Activated CD8-positive, alpha-beta memory T cell treated with anti-CD3 and anti-CD28 coated beads, Interleukin-2, amount 10 ng/mL, durations not matched to agents 7 days and 5 days (primary cell): ENCODE measurements around the gene BNC2. TPM values are rescaled to one million over a fixed set of nuclear protein-coding genes. Genes with fewer than 3 reads are reported as not detected.

Experiments
- ATAC-seq: fragments of 150-1000 bp; cut with Tn5 transposase; one replicate; pipeline ENCODE4 v1.10.0; 2021; ENCODE audit warnings: moderate library complexity
- CTCF ChIA-PET: fragments of 350-600 bp; sonication (Branson Sonifier 250); formaldehyde crosslinking; loops from one replicate; lab custom pipeline; 2021; ENCODE audit warnings: antibody characterized with exemption; lab: Charles Lee
- DNase-seq: peaks from one replicate; pipeline ENCODE4 v3.0.0-alpha.2; 2020
- H3K27ac Mint-ChIP-seq: one replicate; pipeline ENCODE4 v1.8.0; 2021; ENCODE audit warnings: mild to moderate bottlenecking, mixed read lengths
- H3K27me3 Mint-ChIP-seq: one replicate; pipeline ENCODE4 v1.8.0; 2021; ENCODE audit warnings: mixed read lengths
- H3K36me3 Mint-ChIP-seq: one replicate; pipeline ENCODE4 v1.8.0; 2021; ENCODE audit warnings: mild to moderate bottlenecking, mixed read lengths
- H3K4me1 Mint-ChIP-seq: one replicate; pipeline ENCODE4 v1.8.0; 2021; ENCODE audit warnings: mixed read lengths
- H3K4me3 Mint-ChIP-seq: one replicate; pipeline ENCODE4 v1.8.0; 2021; ENCODE audit warnings: mild to moderate bottlenecking, moderate library complexity, mixed read lengths
- H3K9me3 Mint-ChIP-seq: one replicate; pipeline ENCODE4 v1.8.0; 2022; ENCODE audit warnings: low read depth, mixed read lengths
- total RNA-seq, 2 experiments: library from RNA; stranded (reverse); gene quantifications; one replicate each; pipeline ENCODE4 v1.2.3, GENCODE V29; 2021

Gene BNC2
- total RNA-seq, 2 experiments from 2014 or later: not detected

DNA sequence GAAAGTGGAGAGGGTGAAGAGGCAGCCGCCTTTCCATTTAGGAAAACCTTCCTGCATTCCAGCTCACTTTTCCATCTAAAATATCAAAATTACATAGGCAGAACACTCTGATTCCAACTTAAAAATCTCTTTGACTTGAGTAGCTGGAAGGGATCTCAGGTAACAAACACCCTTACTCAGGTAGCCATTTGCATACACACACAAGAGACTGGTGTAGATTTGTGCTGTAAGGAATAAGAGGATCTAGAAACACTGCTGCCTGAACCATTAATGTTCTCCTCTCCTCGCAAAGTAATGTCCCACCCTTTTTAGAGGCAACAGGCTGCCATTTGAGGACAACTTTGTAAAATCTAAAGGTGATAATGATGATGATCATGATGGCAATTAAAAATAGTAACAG is 53.5 kb downstream of the BNC2 start:
- Mint-ChIP-seq H3K4me1 (no peaks in the 10 kb centered on the region), H3K27ac (no peak overlapping the region), H3K27me3 (no peaks in the 10 kb centered on the region), H3K4me3 (no peak overlapping the region), H3K36me3 (no peaks in the 10 kb centered on the region), H3K9me3 (peaks cover 9% of the 10 kb centered on the region)
- CTCF ChIA-PET: no interaction called here
- ATAC-seq (no peak), DNase-seq (no peak)

GRCh38 chr9:16816011-16816410 is 54.5 kb downstream of the BNC2 start:
- CTCF ChIA-PET: no interaction called here
- Mint-ChIP-seq H3K27me3 (no peaks in the 10 kb centered on the region), H3K36me3 (no peaks in the 10 kb centered on the region), H3K4me3 (no peak overlapping the region), H3K9me3 (peaks cover 12% of the 10 kb centered on the region), H3K27ac (no peak overlapping the region), H3K4me1 (no peaks in the 10 kb centered on the region)
- no peak for ATAC-seq
- DNase-seq: no peak

GRCh38 chr9:16815079-16815478 is 55.4 kb downstream of the BNC2 start:
- ATAC-seq: no peak

GRCh38 chr9:16813838-16814237 is 56.6 kb downstream of the BNC2 start:
- no peaks in the 10 kb centered on the region for H3K4me1 Mint-ChIP-seq
- H3K9me3 Mint-ChIP-seq: peaks cover 10% of the 10 kb centered on the region
- no peak for ATAC-seq
- CTCF ChIA-PET: no interaction called here
- no peaks in the 10 kb centered on the region for H3K27me3 Mint-ChIP-seq
- DNase-seq: no peak
- no peak overlapping the region for H3K4me3 Mint-ChIP-seq
- no peaks in the 10 kb centered on the region for H3K36me3 Mint-ChIP-seq
- H3K27ac Mint-ChIP-seq: no peak overlapping the region

More at GRCh38 chr9:16815079-16815478, 55.4 kb downstream of the BNC2 start:
- no peak for DNase-seq
- H3K9me3 Mint-ChIP-seq: peaks cover 12% of the 10 kb centered on the region
- no peaks in the 10 kb centered on the region for H3K27me3 Mint-ChIP-seq
- H3K4me1 Mint-ChIP-seq: no peaks in the 10 kb centered on the region
- CTCF ChIA-PET: no interaction called here
- no peaks in the 10 kb centered on the region for H3K36me3 Mint-ChIP-seq
- no peak overlapping the region for H3K4me3 Mint-ChIP-seq
- no peak overlapping the region for H3K27ac Mint-ChIP-seq

DNA sequence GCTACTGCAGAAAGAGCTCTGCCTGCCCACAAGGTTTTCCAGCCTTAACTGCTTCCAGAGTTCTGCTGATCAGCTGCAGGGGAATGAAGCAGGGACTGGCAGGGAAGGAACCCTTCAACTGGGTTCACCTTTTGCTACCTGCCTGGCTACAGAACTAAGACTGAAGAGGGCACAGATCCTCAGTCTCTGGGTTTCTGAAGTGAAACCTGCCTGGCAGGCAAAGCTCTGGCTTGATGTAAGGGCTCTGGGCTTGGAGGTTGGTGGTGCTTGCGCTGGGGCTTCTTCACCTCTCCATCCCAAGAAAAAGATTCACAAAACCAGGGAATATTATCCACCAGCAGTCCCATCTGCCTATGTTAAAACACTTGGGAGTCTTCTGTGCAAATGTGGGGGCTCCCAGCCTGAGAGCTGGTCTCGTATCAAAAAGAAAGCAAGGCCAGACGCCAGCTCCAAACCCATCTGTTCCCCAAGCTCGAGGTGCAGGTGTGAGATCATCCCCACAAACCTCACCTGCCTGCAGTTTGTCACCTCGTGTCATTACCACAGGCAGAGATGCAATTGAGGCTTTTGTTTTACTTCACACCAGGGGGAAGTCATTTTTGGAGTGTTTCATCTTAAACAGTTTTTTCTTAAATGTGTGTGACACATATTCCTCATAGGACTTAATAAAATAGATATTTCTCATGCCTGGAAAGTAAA is 58.3 kb downstream of the BNC2 start:
- no peak overlapping the region for H3K4me3 Mint-ChIP-seq
- no peak overlapping the region for H3K27ac Mint-ChIP-seq
- no peak for ATAC-seq
- CTCF ChIA-PET: no interaction called here
- H3K9me3 Mint-ChIP-seq: peaks cover 6% of the 10 kb centered on the region
- H3K4me1 Mint-ChIP-seq: no peaks in the 10 kb centered on the region
- no peak for DNase-seq
- no peaks in the 10 kb centered on the region for H3K27me3 Mint-ChIP-seq
- no peaks in the 10 kb centered on the region for H3K36me3 Mint-ChIP-seq

- Mint-ChIP-seq H3K4me1 (no peaks in the 10 kb centered on the region), H3K9me3 (peaks cover 6% of the 10 kb centered on the region), H3K4me3 (no peak overlapping the region), H3K36me3 (no peaks in the 10 kb centered on the region), H3K27ac (no peak overlapping the region), H3K27me3 (no peaks in the 10 kb centered on the region)
- DNase-seq: no peak
- no peak for ATAC-seq
- CTCF ChIA-PET: no interaction called here
Observed at GRCh38 chr9:16809912-16810610, 60.4 kb downstream of the BNC2 start.

- DNase-seq (no peak), ATAC-seq (no peak)
- CTCF ChIA-PET: no interaction called here
- no peaks in the 10 kb centered on the region for H3K4me1 Mint-ChIP-seq
- H3K9me3 Mint-ChIP-seq: peaks cover 4% of the 10 kb centered on the region
- H3K4me3 Mint-ChIP-seq: no peak overlapping the region
- H3K27me3 Mint-ChIP-seq: no peaks in the 10 kb centered on the region
- no peak overlapping the region for H3K27ac Mint-ChIP-seq
- H3K36me3 Mint-ChIP-seq: no peaks in the 10 kb centered on the region
Observed at GRCh38 chr9:16806674-16807073, 63.8 kb downstream of the BNC2 start.

DNA sequence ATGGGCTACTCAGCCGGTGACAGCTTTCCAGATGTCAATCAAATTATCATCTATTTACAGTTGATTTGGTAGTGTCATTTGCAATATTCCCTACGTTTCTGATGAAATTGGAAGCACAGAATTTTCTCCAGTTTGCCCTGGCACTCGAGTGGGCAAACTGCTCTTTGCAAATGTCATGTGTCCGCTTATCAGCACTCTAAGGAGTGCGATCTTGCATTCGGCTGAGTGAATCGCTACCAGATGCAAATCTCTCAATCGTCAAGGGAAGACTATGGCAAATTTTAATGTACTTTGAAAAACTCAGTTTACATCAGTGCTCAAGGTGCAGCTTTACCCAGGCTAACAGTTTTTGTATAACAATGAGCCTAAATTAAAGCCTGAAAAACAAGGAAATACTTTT is 66.8 kb downstream of the BNC2 start:
- no peaks in the 10 kb centered on the region for H3K36me3 Mint-ChIP-seq
- no peak overlapping the region for H3K27ac Mint-ChIP-seq

GRCh38 chr9:16801871-16802466 is 68.5 kb downstream of the BNC2 start:
- H3K4me3 Mint-ChIP-seq: no peak overlapping the region
- no peaks in the 10 kb centered on the region for H3K36me3 Mint-ChIP-seq
- ATAC-seq (no peak), DNase-seq (no peak)
- no peak overlapping the region for H3K27ac Mint-ChIP-seq
- H3K4me1 Mint-ChIP-seq: no peaks in the 10 kb centered on the region
- no peaks in the 10 kb centered on the region for H3K27me3 Mint-ChIP-seq
- CTCF ChIA-PET: no interaction called here
- peaks cover 5% of the 10 kb centered on the region for H3K9me3 Mint-ChIP-seq

More for the DNA sequence above, 66.8 kb downstream of the BNC2 start:
- CTCF ChIA-PET: no interaction called here
- Mint-ChIP-seq H3K4me1 (no peaks in the 10 kb centered on the region), H3K27me3 (no peaks in the 10 kb centered on the region), H3K9me3 (peaks cover 3% of the 10 kb centered on the region), H3K4me3 (no peak overlapping the region)
- no peak for ATAC-seq
- no peak for DNase-seq

DNA sequence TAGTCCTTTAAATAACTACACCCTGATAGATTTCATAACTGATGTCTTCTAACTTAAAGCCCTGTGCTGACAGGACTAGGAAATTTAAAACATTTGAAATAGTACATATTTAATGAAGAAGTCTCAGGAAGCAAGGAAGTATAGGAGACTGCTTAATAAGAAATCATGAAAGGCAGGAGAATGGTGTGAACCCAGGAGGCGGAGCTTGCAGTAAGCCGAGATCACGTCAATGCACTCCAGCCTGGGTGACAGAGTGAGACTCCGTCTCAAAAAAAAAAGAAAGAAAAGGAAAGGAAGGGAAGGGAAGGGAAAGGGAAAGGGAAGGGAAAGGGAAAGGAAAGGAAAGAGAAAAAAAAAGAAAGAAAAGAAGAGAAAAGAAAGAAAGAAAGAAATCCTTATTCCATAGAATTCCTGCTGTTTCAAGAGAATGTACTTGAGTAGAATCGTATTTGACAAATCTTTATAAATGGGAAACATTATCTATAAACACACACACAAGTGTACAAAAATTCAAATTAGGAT is 74.1 kb downstream of the BNC2 start:
- Mint-ChIP-seq H3K9me3 (peaks cover 10% of the 10 kb centered on the region), H3K27ac (no peak overlapping the region), H3K36me3 (no peaks in the 10 kb centered on the region), H3K4me1 (no peaks in the 10 kb centered on the region), H3K4me3 (no peak overlapping the region), H3K27me3 (no peaks in the 10 kb centered on the region)
- CTCF ChIA-PET: no interaction called here
- ATAC-seq (no peak), DNase-seq (no peak)

DNA sequence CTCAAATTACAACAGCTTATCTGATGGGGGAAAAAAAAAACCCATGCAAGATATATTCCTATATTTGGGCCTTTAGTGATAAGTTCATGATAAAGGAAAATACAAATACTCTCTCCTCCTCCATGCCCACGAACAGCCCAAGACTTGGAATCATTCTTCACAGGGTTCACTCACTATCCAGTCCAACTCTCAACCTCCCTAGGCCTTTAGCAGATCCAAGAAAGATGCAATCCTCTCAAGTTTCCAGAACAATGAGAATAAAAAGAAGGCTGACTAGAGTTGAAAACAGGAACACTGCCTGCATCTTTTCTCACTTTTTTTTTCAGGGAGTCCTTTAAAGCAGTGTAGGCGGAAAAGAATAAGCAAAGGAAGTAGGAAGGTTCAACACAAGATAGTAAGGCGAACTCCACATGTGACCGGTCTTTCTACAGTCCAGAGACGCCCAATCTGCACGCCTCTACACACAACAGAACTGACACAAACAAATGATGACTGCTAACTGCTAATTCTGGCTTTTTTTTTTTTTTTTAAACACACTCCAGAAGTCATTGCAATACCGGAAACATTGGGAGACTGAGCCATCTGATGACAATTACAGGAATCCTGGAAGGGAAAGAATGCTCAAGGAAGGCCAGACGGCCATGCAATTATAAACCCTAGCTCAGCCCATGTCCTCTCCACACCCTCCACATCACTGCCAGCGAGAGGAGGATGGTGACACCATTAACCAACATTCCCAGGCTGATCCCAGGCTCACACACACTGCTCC is 75.4 kb downstream of the BNC2 start:
- Mint-ChIP-seq H3K4me3 (no peak overlapping the region), H3K9me3 (peaks cover 13% of the 10 kb centered on the region), H3K27ac (no peak overlapping the region), H3K27me3 (no peaks in the 10 kb centered on the region), H3K4me1 (no peaks in the 10 kb centered on the region), H3K36me3 (no peaks in the 10 kb centered on the region)
- CTCF ChIA-PET: no interaction called here
- ATAC-seq (no peak), DNase-seq (no peak)

GRCh38 chr9:16794103-16794502 is 76.4 kb downstream of the BNC2 start:
- Mint-ChIP-seq H3K4me1 (no peaks in the 10 kb centered on the region), H3K27me3 (no peaks in the 10 kb centered on the region), H3K27ac (no peak overlapping the region), H3K4me3 (no peak overlapping the region), H3K36me3 (no peaks in the 10 kb centered on the region), H3K9me3 (peaks cover 16% of the 10 kb centered on the region)
- ATAC-seq (no peak), DNase-seq (no peak)
- CTCF ChIA-PET: no interaction called here

DNA sequence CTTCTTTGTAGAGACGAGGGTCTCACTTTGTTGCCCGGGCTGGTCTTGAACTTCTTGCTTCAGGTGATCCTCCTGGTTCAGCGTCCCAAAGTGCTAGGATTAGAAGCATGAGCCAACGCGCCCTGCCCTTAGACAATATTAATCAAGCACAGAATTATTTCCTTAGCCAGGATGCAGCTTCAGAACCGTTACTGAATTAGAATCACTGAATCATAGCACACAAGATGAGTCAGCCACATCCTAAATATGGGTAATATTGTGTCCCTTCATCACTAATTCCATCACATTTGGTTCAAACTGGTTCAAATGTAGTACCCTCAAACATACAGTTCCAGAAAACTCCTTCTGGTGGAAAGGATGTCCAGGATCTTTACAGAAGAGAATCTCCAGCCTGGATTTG is 82.7 kb downstream of the BNC2 start:
- CTCF ChIA-PET: no interaction called here
- ATAC-seq: no peak
- H3K27me3 Mint-ChIP-seq: no peaks in the 10 kb centered on the region
- no peaks in the 10 kb centered on the region for H3K4me1 Mint-ChIP-seq
- H3K4me3 Mint-ChIP-seq: no peak overlapping the region
- no peak overlapping the region for H3K27ac Mint-ChIP-seq
- H3K9me3 Mint-ChIP-seq: peaks cover 14% of the 10 kb centered on the region
- H3K36me3 Mint-ChIP-seq: no peaks in the 10 kb centered on the region
- no peak for DNase-seq
